ENCODE measurements around the gene COX7A2L.

The COX7A2L gene

GRCh38 chr2:42317486-42317885 lies 43.5 kb downstream of the COX7A2L start:
- DNase-seq (ENCODE audit: low read depth) = no peak

- DNase-seq (ENCODE audit: low read depth) = no peak
These were observed 44.1 kb downstream of the COX7A2L start for GRCh38 chr2:42316910-42317309.

DNA sequence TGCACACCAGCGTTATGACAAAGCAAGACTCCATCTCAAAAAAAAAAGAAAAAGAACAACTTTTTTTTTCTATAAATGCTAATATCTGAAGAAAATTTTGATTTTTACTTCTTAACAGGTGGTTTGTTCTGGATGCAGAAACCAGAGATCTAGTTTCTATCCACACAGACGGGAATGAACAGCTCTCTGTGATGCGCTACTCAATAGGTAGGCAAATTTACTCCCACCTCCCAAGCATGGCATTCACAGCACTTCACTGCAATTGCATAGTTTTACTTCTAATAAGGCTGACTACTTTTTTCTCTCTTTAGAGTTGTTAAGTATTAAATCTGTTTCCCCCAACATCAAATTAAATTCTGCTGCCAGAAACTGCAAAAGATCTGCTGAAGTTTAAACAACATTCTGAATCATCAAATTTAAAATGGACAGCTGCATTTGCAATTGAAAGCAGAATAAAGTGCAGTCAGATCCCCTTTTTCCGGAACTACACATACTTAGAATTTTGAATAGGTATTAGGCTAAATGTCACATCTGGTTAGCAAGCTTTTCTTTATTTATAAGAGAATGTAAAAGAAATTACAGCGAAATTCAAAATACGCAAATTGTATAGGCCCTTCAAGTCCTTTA lies 45.1 kb downstream of the COX7A2L start:
- DNase-seq (ENCODE audit: low read depth) = no peak

DNA sequence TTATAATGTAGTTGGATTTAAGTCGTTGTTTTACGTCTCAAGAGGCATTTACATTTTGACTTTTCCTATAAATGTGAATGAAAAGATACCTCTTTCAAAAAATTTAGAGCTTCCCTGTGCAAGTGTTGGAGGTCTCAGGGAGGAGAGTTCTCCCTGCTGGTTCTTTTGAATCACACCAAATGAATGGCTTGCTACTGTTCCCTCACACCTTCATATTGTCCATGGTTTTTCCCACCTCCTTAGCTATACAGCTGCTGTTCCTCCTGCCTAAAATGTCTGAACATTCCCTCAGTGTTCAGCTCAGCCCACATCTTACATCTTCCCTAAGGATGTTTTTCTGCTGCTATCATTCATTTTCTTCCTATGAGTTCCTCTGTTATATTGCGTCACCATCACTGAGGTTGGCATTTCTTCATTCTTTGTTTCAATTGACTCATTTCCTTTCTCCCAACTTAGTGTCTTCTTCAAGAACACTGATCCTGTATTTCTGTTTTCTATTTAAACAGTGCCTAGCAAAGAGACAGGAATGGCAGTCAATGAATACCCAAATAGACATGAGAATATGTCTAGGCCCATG lies 46.0 kb downstream of the COX7A2L start:
- peak; percentile 95 for DNase-seq (ENCODE audit: low read depth)

DNA sequence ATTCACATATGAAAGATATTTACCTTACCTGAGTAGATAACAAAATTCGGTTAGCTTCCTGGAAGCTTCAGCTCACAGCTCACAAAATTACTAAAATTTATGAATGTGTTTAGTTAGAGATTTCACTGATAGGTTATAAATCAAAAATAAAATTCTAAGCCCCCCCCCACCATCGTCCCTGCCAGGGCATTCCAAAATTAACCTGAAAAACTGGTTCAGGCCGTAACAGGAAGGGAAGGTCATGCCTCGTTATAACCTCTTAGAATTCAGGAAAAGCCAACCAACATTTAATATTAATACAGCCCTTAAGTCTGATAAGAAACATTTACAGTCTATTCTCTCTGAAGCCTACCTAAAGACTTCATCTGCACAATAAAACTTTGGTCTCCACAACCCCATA lies 48.9 kb downstream of the COX7A2L start:
- no peak for DNase-seq (ENCODE audit: low read depth)

DNA sequence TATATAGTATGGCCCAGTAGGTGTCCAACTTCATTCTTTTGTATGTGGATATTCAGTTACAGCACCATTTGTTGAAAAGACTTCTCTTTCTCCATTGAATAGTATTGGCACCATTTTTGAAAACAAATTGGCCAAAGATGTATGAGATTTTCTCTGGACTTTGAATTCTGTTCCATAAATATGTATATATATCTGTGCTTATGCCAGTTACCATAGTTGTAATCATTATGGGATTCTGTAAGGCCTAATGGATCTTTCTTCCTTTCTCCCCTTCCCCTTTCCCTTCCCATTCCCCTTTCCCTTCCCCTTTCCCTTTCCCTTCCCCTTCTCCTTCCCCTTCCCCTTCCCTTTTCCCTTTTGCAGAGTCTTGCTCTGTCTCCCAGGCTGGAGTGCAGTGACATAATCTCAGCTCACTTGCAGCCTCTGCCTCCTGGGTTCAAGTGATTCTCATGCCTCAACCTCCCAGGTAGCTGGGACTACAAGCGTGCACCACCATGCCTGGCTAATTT lies 51.0 kb downstream of the COX7A2L start:
- DNase-seq (ENCODE audit: low read depth) = no peak

DNA sequence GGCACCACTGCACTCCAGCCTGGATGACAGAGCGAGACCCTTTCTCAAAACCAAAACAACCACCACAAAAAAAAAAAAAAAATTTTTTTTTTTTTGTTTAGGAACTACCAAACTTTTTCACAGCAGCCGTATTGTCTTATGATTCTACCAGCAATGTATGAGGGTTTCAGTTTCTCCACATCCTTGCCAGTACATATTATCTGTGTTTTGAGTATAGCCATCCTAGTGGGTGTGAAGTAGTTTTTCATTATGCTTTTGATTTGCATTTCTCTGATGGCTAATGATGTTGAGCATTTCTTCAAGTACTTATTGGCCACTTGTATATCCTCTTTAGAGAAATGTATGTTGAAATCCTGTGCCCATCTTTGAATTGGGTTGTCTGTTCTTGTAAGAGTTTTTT lies 51.7 kb downstream of the COX7A2L start:
- DNase-seq (ENCODE audit: low read depth) = no peak

GRCh38 chr2:42307180-42307579 lies 53.8 kb downstream of the COX7A2L start:
- no peak for DNase-seq (ENCODE audit: low read depth)

GRCh38 chr2:42304059-42304713 lies 56.8 kb downstream of the COX7A2L start:
- no peak for DNase-seq (ENCODE audit: low read depth)

DNA sequence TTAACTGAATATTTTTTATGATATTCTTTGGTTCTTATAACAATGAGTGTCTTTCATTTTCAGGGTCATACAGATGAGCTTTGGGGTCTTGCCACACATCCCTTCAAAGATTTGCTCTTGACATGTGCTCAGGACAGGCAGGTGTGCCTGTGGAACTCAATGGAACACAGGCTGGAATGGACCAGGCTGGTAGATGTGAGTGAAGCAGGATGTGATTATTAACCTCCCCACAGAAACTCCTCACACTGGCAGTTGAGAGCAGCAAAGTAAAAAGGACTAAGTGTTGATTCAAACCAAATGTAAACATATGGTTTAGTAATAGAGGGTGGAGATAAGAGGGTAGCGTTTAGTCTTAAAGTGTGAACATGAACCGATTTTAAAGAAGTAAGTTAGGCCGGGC lies 57.8 kb downstream of the COX7A2L start:
- no peak for DNase-seq (ENCODE audit: low read depth)

GRCh38 chr2:42300527-42300926 lies 60.5 kb downstream of the COX7A2L start:
- DNase-seq (ENCODE audit: low read depth) = no peak
